ENCODE results near the gene GDPD5.

- TF ChIP-seq, protein P1, sequence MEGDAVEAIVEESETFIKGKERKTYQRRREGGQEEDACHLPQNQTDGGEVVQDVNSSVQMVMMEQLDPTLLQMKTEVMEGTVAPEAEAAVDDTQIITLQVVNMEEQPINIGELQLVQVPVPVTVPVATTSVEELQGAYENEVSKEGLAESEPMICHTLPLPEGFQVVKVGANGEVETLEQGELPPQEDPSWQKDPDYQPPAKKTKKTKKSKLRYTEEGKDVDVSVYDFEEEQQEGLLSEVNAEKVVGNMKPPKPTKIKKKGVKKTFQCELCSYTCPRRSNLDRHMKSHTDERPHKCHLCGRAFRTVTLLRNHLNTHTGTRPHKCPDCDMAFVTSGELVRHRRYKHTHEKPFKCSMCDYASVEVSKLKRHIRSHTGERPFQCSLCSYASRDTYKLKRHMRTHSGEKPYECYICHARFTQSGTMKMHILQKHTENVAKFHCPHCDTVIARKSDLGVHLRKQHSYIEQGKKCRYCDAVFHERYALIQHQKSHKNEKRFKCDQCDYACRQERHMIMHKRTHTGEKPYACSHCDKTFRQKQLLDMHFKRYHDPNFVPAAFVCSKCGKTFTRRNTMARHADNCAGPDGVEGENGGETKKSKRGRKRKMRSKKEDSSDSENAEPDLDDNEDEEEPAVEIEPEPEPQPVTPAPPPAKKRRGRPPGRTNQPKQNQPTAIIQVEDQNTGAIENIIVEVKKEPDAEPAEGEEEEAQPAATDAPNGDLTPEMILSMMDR (IDR thresholded peaks at IDR 0.05) = no peak
- no peak for TF ChIP-seq POLR2A (IDR thresholded peaks at IDR 0.05)
- TF ChIP-seq POLR2AphosphoS5 (IDR thresholded peaks at IDR 0.05; ENCODE audit: insufficient read depth in 1 of 2, low read depth in 1 of 2) = no peak
These were observed 64.6 kb downstream of the GDPD5 start for GRCh38 chr11:75461151-75461550.

Data from vagina (tissue), 2 donors.